ENCODE results near the gene SLX1A.

GRCh38 chr16:30180741-30181140 is 12.9 kb upstream of the SLX1A start:
- TF ChIP-seq POLR2A (IDR thresholded peaks at IDR 0.05) (no peak), CTCF (IDR thresholded peaks at IDR 0.05) (no peak)

Measured in esophagus squamous epithelium (tissue), 4 donors.